Effector memory CD4-positive, alpha-beta T cell (primary cell): ENCODE data around the gene SCART1.
A peak's percentile ranks its signal among the peaks of the same experiment; 100 is the strongest.
"Not testable (repeated sequence)": the region's sequence is repeated elsewhere in the genome, so short reads cannot be mapped to it uniquely, and the experiment has no call there.

ENCODE experiments used
- DNase-seq, 3 donors: peaks; one replicate each; pipeline ENCODE4 v3.0.0-alpha.2; 2020
- H3K27ac ChIP-seq: 2 replicates; pipeline ENCODE4 v1.7.0; 2013; ENCODE audit warnings: mild to moderate bottlenecking, low read length, moderate library complexity; ENCODE audit not compliant: insufficient read depth, poor library complexity, severe bottlenecking
- H3K27me3 ChIP-seq: replicated peaks from 2 replicates; pipeline ENCODE4 v1.7.0; 2013; ENCODE audit warnings: mild to moderate bottlenecking, low read length; ENCODE audit not compliant: insufficient read depth, control insufficient read depth, poor library complexity, severe bottlenecking
- H3K36me3 ChIP-seq: 2 replicates; pipeline ENCODE4 v1.7.0; 2013; ENCODE audit warnings: mild to moderate bottlenecking, low read length, moderate library complexity; ENCODE audit not compliant: control insufficient read depth, insufficient read depth
- H3K4me1 ChIP-seq: 2 replicates; pipeline ENCODE4 v1.7.0; 2013; ENCODE audit warnings: low read length, mild to moderate bottlenecking; ENCODE audit not compliant: control insufficient read depth, insufficient read depth, poor library complexity, severe bottlenecking
- H3K4me3 ChIP-seq: 2 replicates; pipeline ENCODE4 v1.7.0; 2013; ENCODE audit warnings: low read length, low read depth, mild to moderate bottlenecking; ENCODE audit not compliant: insufficient read depth, poor library complexity, severe bottlenecking
- H3K9me3 ChIP-seq: 2 replicates; pipeline ENCODE4 v1.7.0; 2013; ENCODE audit warnings: mild to moderate bottlenecking, low read length, moderate library complexity; ENCODE audit not compliant: control insufficient read depth

Gene SCART1

DNA sequence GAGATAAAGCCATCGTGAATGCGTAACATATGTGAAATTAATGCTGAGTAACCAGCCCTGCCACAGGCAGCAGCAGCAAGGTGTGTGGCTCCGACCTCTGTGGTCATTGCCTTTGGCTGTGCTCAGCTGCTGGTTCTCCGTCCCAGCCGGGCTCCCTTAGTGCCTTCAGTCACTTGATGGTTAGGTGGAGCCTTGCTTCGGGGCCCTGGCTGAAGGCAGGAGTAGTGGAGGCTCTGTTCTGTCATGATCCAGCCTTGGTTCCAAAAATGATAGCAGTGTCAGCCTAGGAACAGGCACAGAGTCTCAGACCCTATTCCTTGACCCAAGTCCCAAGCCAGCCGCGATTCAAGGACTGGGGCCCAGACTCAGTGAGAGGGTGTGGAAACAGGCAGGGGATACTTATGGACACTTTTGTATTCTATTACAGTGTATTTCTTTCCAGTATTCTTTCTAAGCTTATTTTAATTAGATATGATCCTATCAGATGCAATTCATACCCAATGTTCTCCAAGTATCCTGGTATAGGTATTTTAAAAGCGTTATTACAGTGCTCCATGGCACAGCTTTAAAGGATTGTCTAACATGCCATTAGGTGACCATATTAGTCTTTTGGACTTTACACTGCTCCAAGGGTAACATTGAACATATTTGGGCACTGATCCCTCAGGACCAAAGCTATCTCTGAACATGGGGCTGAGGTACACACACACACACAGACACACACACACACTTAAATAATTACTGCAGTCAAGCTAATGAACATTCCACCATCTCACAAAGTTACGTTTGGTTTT is 9.0 kb downstream of the SCART1 start:
- Histone ChIP-seq H3K9me3 (no peaks in the 10 kb centered on the region), H3K27me3 (no peaks in the 10 kb centered on the region), H3K27ac (no peak overlapping the region), H3K4me3 (no peak overlapping the region), H3K4me1 (peaks cover 2% of the 10 kb centered on the region), H3K36me3 (no peaks in the 10 kb centered on the region)
- no peak for DNase-seq

DNA sequence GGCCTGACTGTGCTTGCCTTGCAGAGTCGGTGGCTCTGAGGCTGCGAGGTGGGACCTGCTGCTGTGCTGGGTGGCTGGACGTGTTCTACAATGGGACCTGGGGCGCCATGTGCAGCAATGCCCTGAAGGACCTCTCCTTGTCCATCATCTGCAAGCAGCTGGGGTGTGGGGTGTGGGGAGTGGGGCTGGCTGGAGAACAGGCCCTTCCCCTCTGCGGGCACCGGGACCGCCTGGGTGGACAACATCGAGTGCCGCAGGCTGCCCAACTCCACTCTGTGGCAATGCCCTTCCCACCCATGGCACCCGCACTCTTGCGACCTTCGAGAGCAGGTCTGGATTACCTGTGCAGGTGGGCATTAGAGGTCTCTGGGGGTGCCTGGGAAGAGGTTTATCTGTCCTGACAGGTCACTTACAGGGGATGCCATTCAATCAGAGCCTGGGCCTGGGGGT is 10.9 kb downstream of the SCART1 start:
- Histone ChIP-seq H3K9me3 (no peaks in the 10 kb centered on the region), H3K27me3 (no peaks in the 10 kb centered on the region), H3K27ac (no peak overlapping the region), H3K4me1 (peaks cover 2% of the 10 kb centered on the region), H3K36me3 (no peaks in the 10 kb centered on the region), H3K4me3 (no peak overlapping the region)
- DNase-seq, result no peak

GRCh38 chr10:133465191-133465949 is 11.6 kb downstream of the SCART1 start:
- Histone ChIP-seq H3K4me1 (peaks cover 2% of the 10 kb centered on the region), H3K27me3 (no peaks in the 10 kb centered on the region), H3K4me3 (no peak overlapping the region), H3K27ac (no peak overlapping the region), H3K36me3 (no peaks in the 10 kb centered on the region), H3K9me3 (no peaks in the 10 kb centered on the region)
- no peak for DNase-seq

DNA sequence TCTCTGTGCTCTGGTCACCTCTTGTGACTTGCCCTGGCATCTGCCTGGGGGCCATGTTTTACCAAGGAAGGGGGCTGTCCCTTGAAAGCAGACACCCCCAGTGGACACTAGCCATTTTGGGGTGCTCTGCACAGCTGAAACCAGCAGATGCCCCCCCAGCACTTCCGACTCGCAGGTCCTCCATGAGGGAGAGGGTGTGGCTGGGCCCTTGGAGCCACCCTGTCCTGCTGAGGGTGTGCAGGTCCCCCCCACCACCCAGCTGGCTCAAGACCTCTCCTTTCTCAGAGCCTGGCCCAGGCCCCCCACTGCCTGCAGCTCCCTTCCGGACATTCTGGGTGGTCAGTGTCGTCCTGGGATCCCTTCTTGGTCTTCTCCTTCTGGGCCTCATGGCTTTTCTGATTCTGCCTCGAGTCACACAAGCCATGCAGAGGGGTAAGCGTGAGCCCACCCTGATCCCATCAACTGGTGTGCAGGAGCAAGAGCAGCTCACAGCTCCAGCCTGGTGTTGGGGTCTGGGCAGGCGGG is 12.3 kb downstream of the SCART1 start:
- DNase-seq, result no peak
- no peak overlapping the region for H3K4me3 ChIP-seq
- no peaks in the 10 kb centered on the region for H3K36me3 ChIP-seq
- no peak overlapping the region for H3K27ac ChIP-seq
- no peaks in the 10 kb centered on the region for H3K9me3 ChIP-seq
- no peaks in the 10 kb centered on the region for H3K27me3 ChIP-seq
- peaks cover 2% of the 10 kb centered on the region for H3K4me1 ChIP-seq

- Histone ChIP-seq H3K4me3 (no peak overlapping the region), H3K4me1 (peaks cover 2% of the 10 kb centered on the region), H3K36me3 (no peaks in the 10 kb centered on the region), H3K9me3 (no peaks in the 10 kb centered on the region), H3K27ac (no peak overlapping the region), H3K27me3 (no peaks in the 10 kb centered on the region)
- DNase-seq, result no peak
Measured at GRCh38 chr10:133466683-133467275, 13.0 kb downstream of the SCART1 start.

- Histone ChIP-seq H3K27ac (no peak overlapping the region), H3K9me3 (no peaks in the 10 kb centered on the region), H3K27me3 (no peaks in the 10 kb centered on the region), H3K4me1 (peaks cover 2% of the 10 kb centered on the region), H3K4me3 (no peak overlapping the region), H3K36me3 (no peaks in the 10 kb centered on the region)
- no peak for DNase-seq
Measured at GRCh38 chr10:133467286-133467911, 13.7 kb downstream of the SCART1 start.

DNA sequence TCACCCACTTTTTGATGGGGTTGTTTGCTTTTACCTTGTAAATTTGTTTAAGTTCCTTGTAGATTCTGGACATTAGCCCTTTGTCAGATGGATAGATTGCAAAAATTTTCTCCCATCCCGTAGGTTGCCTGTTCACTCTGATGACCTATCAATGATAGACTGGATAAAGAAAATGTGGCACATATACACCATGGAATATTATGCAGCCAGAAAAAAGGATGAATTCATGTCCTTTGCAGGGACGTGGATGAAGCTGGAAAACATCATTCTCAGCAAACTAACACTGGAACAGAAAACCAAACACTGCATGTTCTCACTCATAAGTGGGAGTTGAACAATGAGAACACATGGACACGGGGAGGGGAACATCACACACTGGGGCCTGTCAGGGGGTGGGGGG is 15.5 kb downstream of the SCART1 start:
- DNase-seq, result not testable (repeated sequence)

GRCh38 chr10:133471300-133472109 is 17.8 kb downstream of the SCART1 start:
- Histone ChIP-seq H3K27me3 (no peaks in the 10 kb centered on the region), H3K9me3 (no peaks in the 10 kb centered on the region), H3K4me1 (peaks cover 33% of the 10 kb centered on the region), H3K36me3 (no peaks in the 10 kb centered on the region), H3K4me3 (no peak overlapping the region), H3K27ac (no peak overlapping the region)
- no peak for DNase-seq

More for the DNA sequence above, 15.5 kb downstream of the SCART1 start:
- not testable (repeated sequence) for H3K36me3 ChIP-seq, H3K4me3 ChIP-seq, H3K27ac ChIP-seq, H3K27me3 ChIP-seq, H3K9me3 ChIP-seq
- peaks cover 12% of the 10 kb centered on the region for H3K4me1 ChIP-seq

GRCh38 chr10:133473270-133473669 is 19.5 kb downstream of the SCART1 start:
- DNase-seq, result no peak
- Histone ChIP-seq H3K27ac (peak overlapping the region; percentile 8), H3K9me3 (no peaks in the 10 kb centered on the region), H3K4me1 (peaks cover 35% of the 10 kb centered on the region), H3K4me3 (no peak overlapping the region), H3K36me3 (no peaks in the 10 kb centered on the region), H3K27me3 (no peaks in the 10 kb centered on the region)
